Umbilical cord (tissue), 2 donors: Measurements from ENCODE around the gene COA5. TPM values are rescaled to one million over a fixed set of nuclear protein-coding genes. Genes with fewer than 3 reads are reported as not detected.
"Not testable (repeated sequence)": the region's sequence is repeated elsewhere in the genome, so short reads cannot be mapped to it uniquely, and the experiment has no call there.

ENCODE experiments used
- DNase-seq: peaks from one replicate; pipeline ENCODE4 v3.0.0-alpha.2; 2015; ENCODE audit warnings: low spot score
- total RNA-seq: library from RNA; depleted of rRNA; stranded (reverse); fragments of >200 nt; gene quantifications from one replicate; pipeline ENCODE4 v1.2.3, GENCODE V29; 2014; ENCODE audit warnings: low replicate concordance; ENCODE audit not compliant: insufficient read depth

Gene COA5
- total RNA-seq, 1 donor from 2014 or later: 24.3 TPM

GRCh38 chr2:98606431-98606830, 1.9 kb downstream of the COA5 start:
- no peak for DNase-seq

- DNase-seq: no peak
Observed at GRCh38 chr2:98605076-98605475, 3.2 kb downstream of the COA5 start.

DNA sequence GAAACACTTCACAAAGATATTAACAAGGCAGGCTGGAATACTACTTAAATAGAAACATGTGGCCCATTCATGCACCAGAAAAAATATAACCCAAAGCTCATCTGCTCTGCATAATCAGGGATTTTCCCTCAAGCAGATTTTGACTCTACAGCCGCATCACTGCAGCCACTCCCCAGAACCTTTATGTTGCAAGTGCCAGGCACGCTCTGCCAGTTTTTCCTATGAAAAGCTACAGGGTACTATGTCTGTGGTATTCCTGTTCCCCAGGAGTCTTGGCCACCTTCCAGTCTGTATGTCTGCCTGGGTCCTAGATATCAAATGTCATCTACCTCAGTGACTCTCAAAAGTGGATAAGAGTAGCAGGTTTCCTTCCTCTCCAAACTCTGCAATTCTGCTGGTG, 3.8 kb downstream of the COA5 start:
- DNase-seq: peak; percentile 3

GRCh38 chr2:98601532-98602132, 6.7 kb downstream of the COA5 start:
- peak; percentile 5 for DNase-seq

GRCh38 chr2:98598781-98599428, 9.4 kb downstream of the COA5 start:
- DNase-seq: no peak

DNA sequence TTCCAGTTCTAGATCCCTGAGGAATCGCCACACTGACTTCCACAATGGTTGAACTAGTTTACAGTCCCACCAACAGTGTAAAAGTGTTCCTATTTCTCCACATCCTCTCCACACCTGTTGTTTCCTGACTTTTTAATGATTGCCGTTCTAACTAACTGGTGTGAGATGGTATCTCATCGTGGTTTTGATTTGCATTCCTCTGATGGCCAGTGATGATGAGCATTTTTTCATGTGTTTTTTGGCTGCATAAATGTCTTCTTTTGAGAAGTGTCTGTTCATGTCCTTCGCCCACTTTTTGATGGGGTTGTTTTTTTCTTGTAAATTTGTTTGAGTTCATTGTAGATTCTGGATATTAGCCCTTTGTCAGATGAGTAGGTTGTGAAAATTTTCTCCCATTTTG, 13.6 kb downstream of the COA5 start:
- not testable (repeated sequence) for DNase-seq

DNA sequence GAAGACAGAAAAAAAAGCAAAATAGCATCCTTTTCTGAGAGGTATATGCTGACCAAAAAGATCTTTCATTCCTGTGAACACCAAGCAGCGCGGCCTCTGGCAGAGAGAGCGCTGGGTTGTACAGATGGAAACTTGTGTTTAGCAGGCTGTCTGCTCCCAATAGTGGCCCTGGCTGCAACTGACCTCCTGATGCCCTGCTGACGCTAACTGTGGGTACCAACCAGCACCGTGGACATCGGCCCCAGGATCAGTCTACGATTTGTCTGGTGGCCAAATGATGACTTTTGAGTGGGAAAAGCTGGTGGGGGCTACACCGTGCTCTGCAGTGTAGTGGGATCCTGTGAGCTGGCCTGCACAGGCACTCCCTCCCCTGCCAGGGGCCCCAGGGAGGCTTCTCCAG, 15.7 kb downstream of the COA5 start:
- no peak for DNase-seq

- DNase-seq: no peak
Observed at GRCh38 chr2:98589489-98589888, 18.8 kb downstream of the COA5 start.

DNA sequence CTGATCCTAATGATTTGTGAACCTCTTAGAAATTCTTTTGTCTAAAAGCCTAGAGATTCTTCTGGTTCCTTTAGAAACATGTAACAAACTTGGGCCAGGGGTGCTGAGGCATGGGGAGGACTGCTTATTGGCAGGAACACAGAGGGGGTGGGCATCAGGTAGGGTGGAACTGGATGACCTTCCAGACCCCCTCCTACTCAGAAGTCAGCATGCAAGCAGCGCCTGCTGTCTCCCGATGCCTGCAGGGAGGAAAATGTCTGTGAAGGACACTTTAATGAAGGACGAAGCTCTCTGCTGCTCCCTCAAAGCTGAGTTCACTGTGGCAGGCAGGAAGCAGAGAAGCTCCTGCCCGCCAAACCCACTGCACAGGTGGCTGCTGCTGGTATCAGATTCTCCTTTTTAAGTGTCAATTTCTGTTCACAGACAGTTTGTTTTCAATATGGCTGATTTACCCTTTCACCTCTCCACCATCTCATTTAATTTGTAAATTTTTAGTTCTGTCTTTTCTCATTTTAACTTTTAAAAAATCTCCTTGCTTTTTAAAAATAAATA, 19.4 kb downstream of the COA5 start:
- no peak for DNase-seq

GRCh38 chr2:98586551-98587140, 21.7 kb downstream of the COA5 start:
- no peak for DNase-seq

DNA sequence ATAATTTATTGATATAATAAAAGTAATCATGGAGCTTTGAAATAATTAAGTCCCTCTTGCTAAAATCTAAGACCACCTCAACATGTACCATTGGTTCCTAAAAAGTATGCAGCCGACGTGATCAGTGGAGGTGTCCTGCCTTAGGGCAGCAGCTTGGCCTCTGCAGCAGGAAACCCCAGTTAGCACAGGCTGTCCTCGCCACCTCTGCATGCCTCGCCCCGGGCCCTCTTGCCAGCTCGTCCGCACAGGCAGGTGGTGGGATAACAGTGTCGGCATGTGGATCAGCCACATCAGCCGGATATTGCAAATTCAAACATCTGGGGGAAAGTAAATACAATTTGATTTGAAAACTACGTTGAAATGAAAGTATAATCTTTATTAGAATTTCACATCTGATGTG, 22.9 kb downstream of the COA5 start:
- DNase-seq: no peak

- no peak for DNase-seq
Observed at GRCh38 chr2:98583816-98584618, 24.3 kb downstream of the COA5 start.

GRCh38 chr2:98583276-98583675, 25.0 kb downstream of the COA5 start:
- no peak for DNase-seq

DNA sequence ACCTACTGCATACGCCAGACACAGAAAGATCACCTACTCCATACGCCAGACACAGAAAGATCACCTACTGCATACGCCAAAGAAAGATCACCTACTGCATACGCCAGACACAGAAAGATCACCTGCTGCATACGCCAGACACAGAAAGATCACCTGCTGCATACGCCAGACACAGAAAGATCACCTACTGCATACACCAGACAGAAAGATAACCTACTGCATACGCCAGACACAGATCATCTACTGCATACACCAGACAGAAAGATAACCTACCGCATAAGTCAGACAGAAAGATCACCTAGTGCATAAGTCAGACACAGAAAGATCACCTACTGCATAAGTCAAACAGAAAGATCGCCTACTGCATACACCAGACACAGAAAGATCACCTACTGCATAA, 25.8 kb downstream of the COA5 start:
- DNase-seq: no peak

GRCh38 chr2:98580656-98581284, 27.5 kb downstream of the COA5 start:
- DNase-seq: no peak

GRCh38 chr2:98579926-98580325, 28.4 kb downstream of the COA5 start:
- no peak for DNase-seq

- no peak for DNase-seq
Observed at GRCh38 chr2:98578231-98578630, 30.1 kb downstream of the COA5 start.

- DNase-seq: no peak
Observed at GRCh38 chr2:98577313-98577712, 31.0 kb downstream of the COA5 start.

- DNase-seq: no peak
Observed at GRCh38 chr2:98576666-98577312, 31.5 kb downstream of the COA5 start.

DNA sequence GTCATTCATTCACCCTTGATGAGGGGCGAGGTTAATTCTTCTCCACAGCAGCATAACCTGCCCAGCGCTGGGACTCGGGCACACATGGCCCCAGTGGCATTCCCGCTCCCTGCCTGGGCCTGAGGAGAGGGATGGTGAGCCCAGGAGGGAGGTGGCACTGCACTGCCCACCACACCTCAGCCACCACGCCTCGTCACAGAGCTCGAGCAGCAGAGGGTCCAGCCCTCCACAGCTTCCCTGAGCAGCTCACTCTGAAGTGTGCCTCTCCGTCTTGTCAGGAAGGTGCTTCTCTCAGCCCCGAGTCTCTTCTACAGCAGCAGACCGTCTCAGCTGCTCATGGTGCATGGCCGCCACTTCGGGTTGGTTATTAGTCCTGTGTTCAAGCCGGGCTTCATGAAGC, 34.9 kb downstream of the COA5 start:
- DNase-seq: no peak

DNA sequence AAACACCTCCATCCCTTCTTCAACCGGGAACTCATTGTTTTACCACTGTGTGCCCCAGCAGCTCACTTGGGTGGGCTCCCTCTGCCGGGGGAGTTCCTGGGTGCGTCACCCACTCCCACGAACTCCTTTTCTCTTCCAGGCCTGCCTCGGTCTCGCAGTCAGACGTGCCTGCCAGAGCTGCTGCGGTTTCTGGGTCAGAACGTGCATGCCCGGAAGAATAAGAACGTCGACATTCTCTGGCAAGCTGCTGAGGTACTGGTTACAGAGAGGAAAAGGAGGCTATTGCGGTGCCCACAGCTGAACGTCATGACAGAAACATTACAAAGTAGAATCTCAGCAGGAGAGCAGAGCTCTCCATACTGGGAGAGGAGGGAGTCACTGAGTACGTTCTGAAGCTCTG, 35.6 kb downstream of the COA5 start:
- no peak for DNase-seq
